Psoas muscle (tissue), 8 donors: Measurements from ENCODE around the gene TACR2. TPM values are rescaled to one million over a fixed set of nuclear protein-coding genes. Genes with fewer than 3 reads are reported as not detected.
A peak's percentile ranks its signal among the peaks of the same experiment; 100 is the strongest.

Experiments
- ATAC-seq, 4 donors: fragments of 200-7000 bp; cut with Tn5 transposase; one replicate each; pipeline ENCODE4 v1.9.1; 2020; ENCODE audit warnings: moderate library complexity in 3 of 4, mild to moderate bottlenecking in 2 of 4
- DNase-seq, 2 donors: peaks; one replicate each; pipeline ENCODE4 v3.0.0-alpha.2; 2020
- H3K27ac ChIP-seq: fragments of 200-600 bp; one replicate; pipeline ENCODE4 v1.8.0; 2022
- H3K27me3 ChIP-seq, 3 donors: fragments of 200-600 bp in 1 of 3; one replicate each; pipeline versions ENCODE4 v1.6.1 to v1.8.0; 2013 to 2022; ENCODE audit warnings: low read length in 2 of 3, mild to moderate bottlenecking in 2 of 3, moderate library complexity in 1 of 3; ENCODE audit not compliant: insufficient read depth in 3 of 3
- H3K36me3 ChIP-seq, 2 donors: fragments of 200-600 bp in 1 of 2; one replicate each; pipeline versions ENCODE4 v1.6.1 to v1.8.0; 2013 to 2022; ENCODE audit warnings: low read depth in 1 of 2, mild to moderate bottlenecking in 1 of 2, moderate library complexity in 1 of 2; ENCODE audit not compliant: insufficient read depth in 1 of 2
- H3K4me1 ChIP-seq: fragments of 200-600 bp; one replicate; pipeline ENCODE4 v1.8.0; 2022
- H3K4me3 ChIP-seq: fragments of 200-600 bp; one replicate; pipeline ENCODE4 v1.8.0; 2022; ENCODE audit warnings: mild to moderate bottlenecking
- H3K9me3 ChIP-seq: fragments of 200-600 bp; one replicate; pipeline ENCODE4 v1.8.0; 2022
- CTCF ChIP-seq: fragments of 200-600 bp; IDR thresholded peaks from one replicate; pipeline ENCODE4 v1.8.0; 2022; ENCODE audit warnings: antibody characterized with exemption
- WGBS, 3 donors: extraction: QIAGEN DNeasy Blood & Tissue Kit; methylation state at CpG; one replicate each; pipeline versions ENCODE4 v1.1.6 to v1.1.7; 2013; 5-methylcytosine and 5-hydroxymethylcytosine counted together
- intact Hi-C, 2 donors: fragments of 100-400 bp; cut with DNase I; formaldehyde crosslinking; loops; one replicate each; pipeline versions ENCODE4 v1.11.0 to v1.14.2; 2022
- polyA plus RNA-seq, 3 donors: library from polyadenylated mRNA; stranded (reverse); fragments of 200-250 nt; gene quantifications; one replicate each; pipeline ENCODE4 v1.2.3, GENCODE V29; 2013
- total RNA-seq, 4 donors: library from RNA; stranded (reverse); fragmentation: NEBNext Ultra II Directional in 2 of 4; extraction: Animal tissue kit (Norgen Biotek cat#: 25700) in 2 of 4; gene quantifications; one replicate each; pipeline versions ENCODE4 v1.2.1 to v1.2.4, GENCODE V29; 2021 to 2023
- donor health status: healthy with polysubstance abuse.
- donor health status: DM: no; HTN: no; CAD: no; lungs with moderate emphysema.
- donor health status: Bipolar disorder and iron deficiency.
- donor health status: healthy.
- donor health status: DM: yes; HTN: yes; CAD: no.
- donor health status: DM: no; HTN: no; CAD: no.
- donor health status: DM: no; HTN: no; CAD: no.
- donor health status: DM: yes; HTN: yes; CAD: no.

Gene TACR2
- total and polyA plus RNA-seq, 7 donors, result 0.21 to 0.61 (median 0.25) TPM

DNA sequence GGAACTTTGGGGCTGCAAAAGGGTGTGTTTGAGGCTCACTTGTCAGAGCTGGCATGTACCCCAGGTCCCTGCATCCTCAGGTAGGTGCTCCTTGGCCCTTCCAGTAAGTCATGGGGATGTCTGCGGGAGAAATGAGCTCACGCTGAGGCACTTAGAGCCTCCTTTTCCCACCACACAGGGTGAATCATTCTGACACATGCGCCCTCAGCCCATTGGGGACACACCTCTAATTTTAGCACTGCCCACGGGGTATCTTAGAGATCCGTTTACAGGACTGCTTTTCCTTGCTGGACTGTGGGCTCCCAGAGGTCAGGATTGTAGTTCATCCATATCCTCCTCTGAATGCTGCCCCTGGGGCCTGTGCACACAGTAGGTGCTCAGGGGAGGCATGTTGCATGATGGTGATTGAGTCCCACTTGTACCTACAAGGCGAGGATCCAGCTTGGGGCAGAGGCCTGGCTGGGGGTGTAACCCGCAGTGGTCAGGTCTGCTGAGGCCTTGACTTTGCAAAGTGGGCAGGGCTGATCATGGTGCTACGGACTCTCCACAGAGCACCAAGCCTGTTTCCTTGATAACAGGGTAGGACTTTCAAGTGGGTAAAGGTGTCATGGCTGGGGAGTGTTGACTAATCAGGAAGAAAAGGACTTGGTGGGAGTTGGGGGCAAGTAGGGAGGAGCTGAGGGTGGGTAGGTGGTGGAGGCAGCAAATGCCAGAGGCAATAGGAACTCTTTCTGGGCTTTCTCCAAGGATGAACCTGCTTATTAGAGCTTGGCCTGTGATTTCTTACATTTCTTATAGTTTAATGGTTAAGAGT, 40.4 kb upstream of the TACR2 start:
- 43 to 55% (median 47%) methylated on average over 8 of the region's 8 CpGs for WGBS, 3 donors
- H3K9me3 ChIP-seq, result no peaks in the 10 kb centered on the region
- H3K4me1 ChIP-seq, result peaks cover 87% of the 10 kb centered on the region
- ATAC-seq, result peak; percentile 82 to 90 (median 88)
- no peak overlapping the region for H3K4me3 ChIP-seq
- H3K27me3 ChIP-seq, result no peaks in the 10 kb centered on the region
- DNase-seq, result peak in 1 of 2 donors; percentile 75
- H3K27ac ChIP-seq, result peak overlapping the region; percentile 91
- no peaks in the 10 kb centered on the region for H3K36me3 ChIP-seq
- intact Hi-C loops, result loop anchor here in 1 of 2 donors (5.0 kb wide), 1 partner anchor 40 kb away; no protein-coding TSS in a partner anchor
- TF ChIP-seq CTCF, result no peak

DNA sequence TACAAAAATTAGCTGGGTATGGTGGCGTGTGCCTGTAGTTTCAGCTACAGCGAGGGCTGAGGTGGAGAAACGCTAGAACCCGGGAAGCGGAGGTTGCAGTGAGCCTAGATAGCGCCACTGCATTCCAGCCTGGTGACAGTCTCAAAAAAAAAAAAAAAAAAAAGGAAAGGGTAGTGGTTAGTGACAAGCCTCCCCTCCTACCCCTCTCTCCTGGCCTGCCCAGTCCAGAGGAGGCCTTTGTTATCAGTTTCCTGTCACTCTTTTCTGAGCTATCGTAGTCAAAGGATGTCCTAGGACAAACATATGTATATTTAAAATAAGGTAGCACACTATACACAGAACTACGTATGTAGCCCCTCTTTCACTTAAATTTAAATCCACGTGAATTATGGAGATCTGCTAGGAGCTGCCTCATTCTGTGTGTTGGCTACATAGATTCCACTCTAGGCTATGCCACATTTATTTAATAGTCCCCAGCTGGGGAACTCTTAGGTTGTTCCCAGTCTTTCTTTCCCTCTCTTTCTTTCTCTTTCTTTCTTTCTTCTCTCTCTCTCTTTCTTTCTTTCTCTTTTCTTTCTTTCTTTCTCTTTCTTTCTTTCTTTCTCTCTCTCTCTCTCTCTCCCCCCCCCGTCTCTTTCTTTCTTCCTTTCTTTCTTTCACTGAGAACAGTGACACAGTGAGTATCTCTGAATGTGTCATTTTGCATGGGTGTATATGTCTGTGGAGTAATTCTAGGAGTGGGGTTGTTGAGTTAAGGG, 38.5 kb upstream of the TACR2 start:
- intact Hi-C loops, result loop anchor here in 1 of 2 donors (5.0 kb wide), 1 partner anchor 42 kb away; no protein-coding TSS in a partner anchor
- peaks cover 89% of the 10 kb centered on the region for H3K4me1 ChIP-seq

DNA sequence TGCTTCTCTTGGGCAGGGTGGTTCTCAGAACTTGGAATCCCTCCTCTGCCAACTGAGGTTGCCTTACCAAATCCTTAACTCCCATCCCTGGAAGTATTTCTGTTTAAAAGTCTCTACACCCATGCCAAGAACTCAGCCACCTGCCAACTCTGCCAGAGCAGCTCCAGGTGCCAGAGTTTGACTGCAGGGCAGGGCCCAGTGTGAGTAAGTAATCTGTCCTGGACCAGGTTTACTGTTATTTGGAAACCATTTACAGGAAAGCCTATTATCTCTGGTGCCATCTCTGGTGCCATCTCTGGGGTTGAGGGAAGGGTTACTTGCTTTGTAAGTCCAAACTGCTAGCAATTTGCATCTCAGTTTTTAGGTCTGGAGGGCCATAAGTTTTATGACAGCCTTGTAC, 37.1 kb upstream of the TACR2 start:
- Histone ChIP-seq H3K4me1 (peaks cover 81% of the 10 kb centered on the region), H3K4me3 (peak overlapping the region; percentile 98), H3K36me3 (no peaks in the 10 kb centered on the region), H3K27me3 (no peaks in the 10 kb centered on the region), H3K27ac (peak overlapping the region; percentile 91), H3K9me3 (no peaks in the 10 kb centered on the region)
- ATAC-seq (peak in 3 of 4 donors; percentile 21 to 39 (median 22)), DNase-seq (no peak)
- intact Hi-C loops, result no loop called here
- no peak for TF ChIP-seq CTCF

More for the DNA sequence above, 38.5 kb upstream of the TACR2 start:
- Histone ChIP-seq H3K36me3 (no peaks in the 10 kb centered on the region), H3K4me3 (no peak overlapping the region), H3K27ac (peak overlapping the region; percentile 91), H3K9me3 (no peaks in the 10 kb centered on the region), H3K27me3 (no peaks in the 10 kb centered on the region)
- no peak for TF ChIP-seq CTCF
- no peak for DNase-seq
- 76 to 83% (median 79%) methylated on average over 9 to 10 of the region's 10 CpGs for WGBS, 3 donors
- ATAC-seq, result no peak

DNA sequence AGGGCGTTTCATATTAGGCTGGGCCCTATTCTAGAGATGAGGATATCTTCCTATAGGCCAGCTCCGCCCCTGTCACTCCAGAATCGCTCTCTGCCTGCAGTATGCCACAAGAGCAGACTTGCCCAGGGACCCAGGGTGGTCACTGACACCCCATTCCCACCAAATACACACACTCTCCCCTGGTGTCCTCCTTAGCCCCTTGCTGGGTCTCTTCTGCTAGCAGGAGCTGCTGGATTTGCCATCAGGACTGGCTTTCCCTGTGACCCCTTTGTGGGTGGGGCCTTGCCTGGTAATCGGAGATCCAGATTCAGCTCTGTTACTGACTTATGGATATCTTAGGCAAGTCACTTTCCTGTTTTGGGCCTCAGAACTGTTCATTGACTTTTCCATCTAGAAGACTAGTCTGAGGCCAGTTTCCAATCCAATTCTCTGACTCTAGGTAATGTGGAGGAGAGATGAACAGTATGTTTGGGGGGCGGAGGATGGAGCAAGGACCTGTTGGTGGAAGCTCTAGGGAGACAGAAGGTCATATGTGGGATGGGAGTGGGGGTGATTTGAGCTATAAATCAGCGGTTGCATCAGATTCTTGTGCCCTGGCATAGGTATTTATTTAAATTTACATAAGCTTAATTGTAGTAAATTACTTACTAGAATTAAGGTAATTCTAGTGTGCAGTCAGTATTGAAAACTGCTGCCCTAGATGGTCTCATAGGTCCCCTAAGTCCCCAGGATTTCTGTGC, 36.1 kb upstream of the TACR2 start:
- ATAC-seq, result no peak
- no peaks in the 10 kb centered on the region for H3K36me3 ChIP-seq
- H3K4me1 ChIP-seq, result peaks cover 71% of the 10 kb centered on the region
- no peak for DNase-seq
- no peaks in the 10 kb centered on the region for H3K9me3 ChIP-seq
- intact Hi-C loops, result no loop called here
- no peak for TF ChIP-seq CTCF
- no peaks in the 10 kb centered on the region for H3K27me3 ChIP-seq
- H3K4me3 ChIP-seq, result peak overlapping the region; percentile 98
- 57 to 75% (median 69%) methylated on average over 6 of the region's 6 CpGs for WGBS, 3 donors
- H3K27ac ChIP-seq, result peak overlapping the region; percentile 91
